ENCODE data around the gene THRB. TPM values are rescaled to one million over a fixed set of nuclear protein-coding genes. Genes with fewer than 3 reads are reported as not detected.

Gene THRB
- total RNA-seq, 2 donors from 2014 or later = 1.2 TPM; not detected in 1

- Mint-ChIP-seq H3K27me3 (peaks cover 29% of the 10 kb centered on the region), H3K36me3 (ENCODE audit: low read depth) (no peaks in the 10 kb centered on the region), H3K4me3 (no peak overlapping the region), H3K4me1 (no peaks in the 10 kb centered on the region), H3K27ac (no peak overlapping the region)
- ATAC-seq (no peak), DNase-seq (no peak)
- no peaks in the 10 kb centered on the region for H3K9me3 ChIP-seq (ENCODE audit: control insufficient read depth, low read length, poor library complexity, severe bottlenecking)
Observed at GRCh38 chr3:24202071-24202470, 292.6 kb downstream of the THRB start.

DNA sequence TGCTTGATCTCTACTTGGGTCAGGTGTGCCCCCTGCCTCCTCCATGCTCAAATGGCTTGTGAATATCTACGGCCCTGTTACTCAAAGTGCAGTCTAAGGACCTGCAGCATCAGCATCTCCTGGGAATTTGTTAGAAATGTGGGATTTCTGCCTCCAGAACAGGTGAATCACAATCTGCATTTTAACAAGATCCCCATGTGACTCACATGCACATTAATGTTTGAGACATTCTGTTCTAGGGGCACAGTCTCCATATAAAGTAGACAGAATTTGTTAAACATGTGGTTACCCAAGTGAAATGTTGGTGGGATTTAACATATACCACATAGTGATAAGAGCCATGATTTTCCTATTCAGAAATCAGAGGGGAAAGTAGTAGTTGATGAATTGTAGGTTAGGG lies 293.3 kb downstream of the THRB start:
- no peaks in the 10 kb centered on the region for H3K4me1 Mint-ChIP-seq
- ATAC-seq (no peak), DNase-seq (no peak)
- no peaks in the 10 kb centered on the region for H3K9me3 ChIP-seq (ENCODE audit: control insufficient read depth, low read length, poor library complexity, severe bottlenecking)
- H3K27ac Mint-ChIP-seq = no peak overlapping the region
- peaks cover 29% of the 10 kb centered on the region for H3K27me3 Mint-ChIP-seq
- H3K36me3 Mint-ChIP-seq (ENCODE audit: low read depth) = no peaks in the 10 kb centered on the region
- no peak overlapping the region for H3K4me3 Mint-ChIP-seq

DNA sequence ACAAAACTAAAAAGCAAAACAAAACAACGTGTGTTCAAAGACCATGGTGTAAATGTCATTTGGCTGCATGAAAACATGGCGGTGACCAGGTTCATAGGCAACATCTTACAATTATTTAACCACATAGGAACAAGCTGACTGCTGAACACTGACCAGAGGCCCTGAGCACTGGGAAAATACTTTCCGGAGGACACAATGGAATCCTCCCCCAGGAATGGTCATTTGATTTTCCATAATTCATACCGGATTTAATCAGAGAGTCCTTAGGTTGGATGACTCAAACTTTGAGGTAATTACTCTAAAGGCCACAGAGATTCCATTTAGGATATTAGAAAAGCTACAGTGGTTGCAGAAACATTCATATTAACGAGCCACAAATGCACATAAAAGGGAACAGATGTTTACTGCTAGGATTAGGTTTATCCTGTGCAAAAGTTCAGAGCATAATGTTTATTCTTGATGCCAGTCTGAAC lies 294.8 kb downstream of the THRB start:
- ATAC-seq (no peak), DNase-seq (no peak)
- H3K9me3 ChIP-seq (ENCODE audit: control insufficient read depth, low read length, poor library complexity, severe bottlenecking) = no peaks in the 10 kb centered on the region
- no peaks in the 10 kb centered on the region for H3K36me3 Mint-ChIP-seq (ENCODE audit: low read depth)
- H3K27me3 Mint-ChIP-seq = peaks cover 29% of the 10 kb centered on the region
- no peak overlapping the region for H3K4me3 Mint-ChIP-seq
- H3K27ac Mint-ChIP-seq = no peak overlapping the region
- no peaks in the 10 kb centered on the region for H3K4me1 Mint-ChIP-seq

DNA sequence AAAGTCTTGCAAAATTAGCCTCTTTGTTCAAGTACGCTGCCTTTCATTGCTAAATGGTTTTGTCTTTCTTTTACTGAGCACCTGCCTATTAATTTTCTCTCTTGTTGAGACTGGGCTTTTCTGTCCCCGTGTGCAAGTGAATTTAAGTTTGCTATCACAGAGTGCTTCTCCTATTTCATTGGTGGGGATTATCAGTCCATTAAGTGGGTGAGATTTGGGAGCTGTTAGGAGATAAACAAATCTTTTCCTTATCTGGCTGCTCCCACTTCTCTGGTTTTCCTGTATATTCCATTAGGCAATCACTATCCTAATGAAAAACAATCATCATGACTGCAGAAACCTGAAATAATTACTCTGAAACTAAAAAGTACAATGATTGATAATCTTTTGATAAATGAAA lies 295.4 kb downstream of the THRB start:
- Mint-ChIP-seq H3K27ac (no peak overlapping the region), H3K4me3 (no peak overlapping the region), H3K36me3 (ENCODE audit: low read depth) (no peaks in the 10 kb centered on the region), H3K4me1 (no peaks in the 10 kb centered on the region), H3K27me3 (peaks cover 29% of the 10 kb centered on the region)
- no peak for ATAC-seq
- H3K9me3 ChIP-seq (ENCODE audit: control insufficient read depth, low read length, poor library complexity, severe bottlenecking) = no peaks in the 10 kb centered on the region
- no peak for DNase-seq

- Mint-ChIP-seq H3K4me3 (no peak overlapping the region), H3K27ac (no peak overlapping the region), H3K4me1 (no peaks in the 10 kb centered on the region), H3K36me3 (ENCODE audit: low read depth) (no peaks in the 10 kb centered on the region), H3K27me3 (peaks cover 29% of the 10 kb centered on the region)
- no peaks in the 10 kb centered on the region for H3K9me3 ChIP-seq (ENCODE audit: control insufficient read depth, low read length, poor library complexity, severe bottlenecking)
- no peak for DNase-seq
- ATAC-seq = no peak
Observed at GRCh38 chr3:24198728-24199127, 295.9 kb downstream of the THRB start.

- H3K4me3 Mint-ChIP-seq = no peak overlapping the region
- ATAC-seq = no peak
- no peak overlapping the region for H3K27ac Mint-ChIP-seq
- H3K36me3 Mint-ChIP-seq (ENCODE audit: low read depth) = no peaks in the 10 kb centered on the region
- H3K4me1 Mint-ChIP-seq = no peaks in the 10 kb centered on the region
- H3K27me3 Mint-ChIP-seq = peaks cover 29% of the 10 kb centered on the region
- no peak for DNase-seq
- H3K9me3 ChIP-seq (ENCODE audit: control insufficient read depth, low read length, poor library complexity, severe bottlenecking) = no peaks in the 10 kb centered on the region
Observed at GRCh38 chr3:24197809-24198208, 296.8 kb downstream of the THRB start.

GRCh38 chr3:24196526-24196925 lies 298.1 kb downstream of the THRB start:
- no peaks in the 10 kb centered on the region for H3K9me3 ChIP-seq (ENCODE audit: control insufficient read depth, low read length, poor library complexity, severe bottlenecking)
- Mint-ChIP-seq H3K27ac (no peak overlapping the region), H3K36me3 (ENCODE audit: low read depth) (no peaks in the 10 kb centered on the region), H3K4me3 (no peak overlapping the region), H3K27me3 (peaks cover 18% of the 10 kb centered on the region), H3K4me1 (no peaks in the 10 kb centered on the region)
- ATAC-seq = no peak
- no peak for DNase-seq

GRCh38 chr3:24195504-24196230 lies 299.0 kb downstream of the THRB start:
- DNase-seq (no peak), ATAC-seq (no peak)
- H3K27me3 Mint-ChIP-seq = peaks cover 11% of the 10 kb centered on the region
- no peak overlapping the region for H3K27ac Mint-ChIP-seq
- no peaks in the 10 kb centered on the region for H3K9me3 ChIP-seq (ENCODE audit: control insufficient read depth, low read length, poor library complexity, severe bottlenecking)
- H3K4me3 Mint-ChIP-seq = no peak overlapping the region
- H3K4me1 Mint-ChIP-seq = no peaks in the 10 kb centered on the region
- H3K36me3 Mint-ChIP-seq (ENCODE audit: low read depth) = no peaks in the 10 kb centered on the region

GRCh38 chr3:24192469-24193056 lies 302.1 kb downstream of the THRB start:
- Mint-ChIP-seq H3K4me3 (no peak overlapping the region), H3K4me1 (no peaks in the 10 kb centered on the region), H3K36me3 (ENCODE audit: low read depth) (no peaks in the 10 kb centered on the region), H3K27me3 (no peaks in the 10 kb centered on the region), H3K27ac (no peak overlapping the region)
- DNase-seq = no peak
- ATAC-seq = no peak
- H3K9me3 ChIP-seq (ENCODE audit: control insufficient read depth, low read length, poor library complexity, severe bottlenecking) = no peaks in the 10 kb centered on the region

- no peak for DNase-seq
- no peak overlapping the region for H3K4me3 Mint-ChIP-seq
- H3K27ac Mint-ChIP-seq = no peak overlapping the region
- no peaks in the 10 kb centered on the region for H3K27me3 Mint-ChIP-seq
- H3K36me3 Mint-ChIP-seq (ENCODE audit: low read depth) = no peaks in the 10 kb centered on the region
- ATAC-seq = no peak
- no peaks in the 10 kb centered on the region for H3K9me3 ChIP-seq (ENCODE audit: control insufficient read depth, low read length, poor library complexity, severe bottlenecking)
- no peaks in the 10 kb centered on the region for H3K4me1 Mint-ChIP-seq
Observed at GRCh38 chr3:24191801-24192403, 302.7 kb downstream of the THRB start.

- H3K9me3 ChIP-seq (ENCODE audit: control insufficient read depth, low read length, poor library complexity, severe bottlenecking) = no peaks in the 10 kb centered on the region
- Mint-ChIP-seq H3K27me3 (no peaks in the 10 kb centered on the region), H3K4me3 (no peak overlapping the region), H3K36me3 (ENCODE audit: low read depth) (no peaks in the 10 kb centered on the region), H3K4me1 (no peaks in the 10 kb centered on the region), H3K27ac (no peak overlapping the region)
- DNase-seq (no peak), ATAC-seq (no peak)
Observed at GRCh38 chr3:24190256-24190655, 304.4 kb downstream of the THRB start.

DNA sequence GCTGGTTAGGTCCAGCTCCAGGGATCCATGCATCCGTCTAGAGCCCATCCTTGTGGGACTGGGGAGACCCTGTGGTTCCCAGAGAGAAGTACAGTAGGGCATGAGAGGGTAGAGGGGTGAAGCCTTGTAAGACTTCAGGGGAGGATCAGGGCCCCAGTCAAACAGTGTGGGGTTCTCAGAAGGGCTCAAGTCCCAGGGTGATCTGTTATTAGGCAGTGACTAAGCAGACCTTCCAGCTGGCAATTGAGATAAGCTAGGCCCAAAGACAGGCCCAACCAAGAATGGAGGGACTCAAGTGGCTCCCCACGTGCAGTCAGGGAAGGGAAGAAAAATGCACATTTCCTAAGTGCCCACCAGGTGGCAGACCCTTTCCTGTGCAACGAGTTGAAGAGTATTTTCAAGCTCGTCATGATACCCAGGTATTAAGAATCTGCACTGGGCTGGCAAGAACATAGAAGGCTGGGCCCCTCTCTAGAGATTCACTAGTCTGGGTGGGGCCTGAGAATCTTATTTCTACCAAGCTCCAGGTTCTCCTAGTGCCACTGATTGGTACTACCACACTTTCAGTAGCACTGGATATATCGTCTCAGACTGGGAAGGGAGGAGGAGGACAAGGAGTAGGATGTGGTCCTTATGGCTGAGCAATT lies 308.8 kb downstream of the THRB start:
- no peaks in the 10 kb centered on the region for H3K27me3 Mint-ChIP-seq
- H3K36me3 Mint-ChIP-seq (ENCODE audit: low read depth) = peaks cover 2% of the 10 kb centered on the region
- H3K27ac Mint-ChIP-seq = no peak overlapping the region
- no peak overlapping the region for H3K4me3 Mint-ChIP-seq
- DNase-seq (peak in 1 of 3 donors; percentile 5), ATAC-seq (peak; percentile 51)
- H3K4me1 Mint-ChIP-seq = no peaks in the 10 kb centered on the region
- no peaks in the 10 kb centered on the region for H3K9me3 ChIP-seq (ENCODE audit: control insufficient read depth, low read length, poor library complexity, severe bottlenecking)

GRCh38 chr3:24184528-24185176 lies 310.0 kb downstream of the THRB start:
- Mint-ChIP-seq H3K4me1 (no peaks in the 10 kb centered on the region), H3K36me3 (ENCODE audit: low read depth) (peaks cover 2% of the 10 kb centered on the region), H3K27ac (no peak overlapping the region), H3K4me3 (no peak overlapping the region), H3K27me3 (no peaks in the 10 kb centered on the region)
- ATAC-seq (no peak), DNase-seq (no peak)
- H3K9me3 ChIP-seq (ENCODE audit: control insufficient read depth, low read length, poor library complexity, severe bottlenecking) = no peaks in the 10 kb centered on the region

Measured in T-helper 17 cell (primary cell).